GM21367 (cell line): ENCODE results near the gene MSANTD4.
"Not testable (repeated sequence)": the region's sequence is repeated elsewhere in the genome, so short reads cannot be mapped to it uniquely, and the experiment has no call there.

ENCODE experiments used
- ATAC-seq: cut with Tn5 transposase; IDR thresholded peaks from one replicate; pipeline ENCODE4 v1.9.1; 2021; ENCODE audit not compliant: unreplicated experiment

Gene MSANTD4

GRCh38 chr11:106021967-106022794, at the start of gene MSANTD4:
Gene MSANTD4 (minus strand): TSS chr11:106022240. CDS start chr11:106010917, 11,323 bp downstream.
- ATAC-seq: peak; percentile 98

GRCh38 chr11:106070606-106071005, 48.6 kb upstream of the MSANTD4 start:
- no peak for ATAC-seq

GRCh38 chr11:106063009-106063408, 41.0 kb upstream of the MSANTD4 start:
- peak; percentile 60 for ATAC-seq

GRCh38 chr11:106061954-106062949, 40.2 kb upstream of the MSANTD4 start:
- ATAC-seq: peak; percentile 58

GRCh38 chr11:106061249-106061784, 39.3 kb upstream of the MSANTD4 start:
- no peak for ATAC-seq

- no peak for ATAC-seq
These were observed 37.6 kb upstream of the MSANTD4 start for GRCh38 chr11:106059617-106060016.

- ATAC-seq: not testable (repeated sequence)
These were observed 36.3 kb upstream of the MSANTD4 start for GRCh38 chr11:106058377-106058776.

GRCh38 chr11:106051103-106051502, 29.1 kb upstream of the MSANTD4 start:
- no peak for ATAC-seq

GRCh38 chr11:106049727-106050476, 27.9 kb upstream of the MSANTD4 start:
- no peak for ATAC-seq

GRCh38 chr11:106047631-106048030, 25.6 kb upstream of the MSANTD4 start:
- no peak for ATAC-seq

- no peak for ATAC-seq
These were observed 21.5 kb upstream of the MSANTD4 start for GRCh38 chr11:106043540-106043939.

GRCh38 chr11:106032861-106033260, 10.8 kb upstream of the MSANTD4 start:
- ATAC-seq: no peak

GRCh38 chr11:106031936-106032335, 9.9 kb upstream of the MSANTD4 start:
- no peak for ATAC-seq

GRCh38 chr11:106031202-106031810, 9.3 kb upstream of the MSANTD4 start:
- no peak for ATAC-seq

GRCh38 chr11:106030609-106031008, 8.6 kb upstream of the MSANTD4 start:
- ATAC-seq: no peak

- ATAC-seq: no peak
These were observed 795 bp upstream of the MSANTD4 start for GRCh38 chr11:106022795-106023275.

GRCh38 chr11:106021181-106021966, 666 bp downstream of the MSANTD4 start:
- peak; percentile 9 for ATAC-seq

GRCh38 chr11:106017093-106017492, 4.9 kb downstream of the MSANTD4 start:
- no peak for ATAC-seq

GRCh38 chr11:106015066-106015465, 7.0 kb downstream of the MSANTD4 start:
- ATAC-seq: no peak
